H9 (cell line): ENCODE data around the gene PRORP. TPM values are rescaled to one million over a fixed set of nuclear protein-coding genes. Genes with fewer than 3 reads are reported as not detected.

Source experiments
- DNase-seq: peaks from one replicate; pipeline ENCODE4 v3.0.0-alpha.2; 2017
- H2AFZ ChIP-seq: one replicate; pipeline ENCODE4 v1.6.1; 2013; ENCODE audit warnings: mild to moderate bottlenecking, low read length, control low read depth, moderate library complexity
- H2AK5ac ChIP-seq: 2 replicates; pipeline ENCODE4 v1.6.1; 2013; ENCODE audit warnings: low read length, control low read depth, mixed read lengths; ENCODE audit not compliant: insufficient read length
- H2BK120ac ChIP-seq: one replicate; pipeline ENCODE4 v1.6.1; 2013; ENCODE audit warnings: low read depth, mild to moderate bottlenecking, low read length, control low read depth, inconsistent platforms; ENCODE audit not compliant: poor library complexity, severe bottlenecking
- H2BK12ac ChIP-seq: 2 replicates; pipeline ENCODE4 v1.6.1; 2013; ENCODE audit warnings: low read length, control low read depth, mixed read lengths, low read depth; ENCODE audit not compliant: insufficient read length
- H2BK15ac ChIP-seq: 2 replicates; pipeline ENCODE4 v1.6.1; 2013; ENCODE audit warnings: low read depth, low read length, control low read depth
- H2BK20ac ChIP-seq: one replicate; pipeline ENCODE4 v1.6.1; 2013; ENCODE audit warnings: low read depth, mild to moderate bottlenecking, low read length, control low read depth, inconsistent platforms; ENCODE audit not compliant: poor library complexity, severe bottlenecking
- H2BK5ac ChIP-seq: 2 replicates; pipeline ENCODE4 v1.6.1; 2013; ENCODE audit warnings: low read length, control low read depth, mixed read lengths; ENCODE audit not compliant: insufficient read length
- H3K14ac ChIP-seq: 2 replicates; pipeline ENCODE4 v1.6.1; 2013; ENCODE audit warnings: low read length, control low read depth; ENCODE audit not compliant: insufficient read depth
- H3K18ac ChIP-seq: 2 replicates; pipeline ENCODE4 v1.6.1; 2013; ENCODE audit warnings: low read depth, mild to moderate bottlenecking, mixed read lengths, low read length, control low read depth; ENCODE audit not compliant: insufficient read length
- H3K23ac ChIP-seq: 2 replicates; pipeline ENCODE4 v1.6.1; 2013; ENCODE audit warnings: low read length, control low read depth, mixed read lengths, low read depth; ENCODE audit not compliant: insufficient read length
- H3K23me2 ChIP-seq: 2 replicates; pipeline ENCODE4 v1.6.1; 2013; ENCODE audit warnings: low read depth, mild to moderate bottlenecking, mixed read lengths, low read length, control low read depth; ENCODE audit not compliant: insufficient read length, poor library complexity, severe bottlenecking
- H3K27ac ChIP-seq: 2 replicates; pipeline ENCODE4 v1.5.1; 2013; ENCODE audit warnings: low read length, control low read depth, mixed read lengths, low read depth; ENCODE audit not compliant: insufficient read length
- H3K27me3 ChIP-seq: 2 replicates; pipeline ENCODE4 v1.6.1; 2013; ENCODE audit warnings: low read length, control low read depth, inconsistent platforms; ENCODE audit not compliant: insufficient read depth
- H3K4ac ChIP-seq: 2 replicates; pipeline ENCODE4 v1.6.1; 2013; ENCODE audit warnings: low read depth, mild to moderate bottlenecking, control low read depth, inconsistent platforms, low read length, moderate library complexity
- H3K4me1 ChIP-seq: 2 replicates; pipeline ENCODE4 v1.6.1; 2013; ENCODE audit warnings: low read length, control low read depth, inconsistent platforms; ENCODE audit not compliant: insufficient read depth
- H3K4me2 ChIP-seq: 2 replicates; pipeline ENCODE4 v1.6.1; 2013; ENCODE audit warnings: low read length, control low read depth, mixed read lengths; ENCODE audit not compliant: insufficient read length, insufficient read depth
- H3K56ac ChIP-seq: 2 replicates; pipeline ENCODE4 v1.6.1; 2013; ENCODE audit warnings: low read depth, mild to moderate bottlenecking, mixed read lengths, low read length, control low read depth; ENCODE audit not compliant: insufficient read length
- H3K79me1 ChIP-seq: 2 replicates; pipeline ENCODE4 v1.6.1; 2013; ENCODE audit warnings: low read depth, mild to moderate bottlenecking, moderate library complexity, low read length, control low read depth, inconsistent platforms; ENCODE audit not compliant: insufficient read depth, poor library complexity, severe bottlenecking
- H3K79me2 ChIP-seq: 2 replicates; pipeline ENCODE4 v1.6.1; 2013; ENCODE audit warnings: low read length, control low read depth, inconsistent platforms; ENCODE audit not compliant: insufficient read depth
- H3K9ac ChIP-seq: 2 replicates; pipeline ENCODE4 v1.6.1; 2013; ENCODE audit warnings: low read length, control low read depth, mixed read lengths; ENCODE audit not compliant: insufficient read length; ENCODE audit errors: extremely low read depth
- H3K9me3 ChIP-seq: one replicate; pipeline ENCODE4 v1.6.1; 2013; ENCODE audit warnings: low read depth, low read length, inconsistent platforms; ENCODE audit not compliant: control insufficient read depth
- H3T11ph ChIP-seq: one replicate; pipeline ENCODE4 v1.6.1; 2013; ENCODE audit warnings: mild to moderate bottlenecking, low read length, control low read depth, inconsistent platforms
- H4K20me1 ChIP-seq: one replicate; pipeline ENCODE4 v1.6.1; 2013; ENCODE audit not compliant: control insufficient read depth, insufficient read length, insufficient read depth
- H4K5ac ChIP-seq: 2 replicates; pipeline ENCODE4 v1.6.1; 2013; ENCODE audit warnings: low read depth, mild to moderate bottlenecking, mixed read lengths, low read length, control low read depth; ENCODE audit not compliant: insufficient read length
- H4K8ac ChIP-seq: replicated peaks from 2 replicates; pipeline ENCODE4 v1.6.1; 2013; ENCODE audit warnings: low read length, control low read depth, mixed read lengths, low read depth; ENCODE audit not compliant: insufficient read length
- H4K91ac ChIP-seq: 2 replicates; pipeline ENCODE4 v1.6.1; 2013; ENCODE audit warnings: low read depth, mild to moderate bottlenecking, moderate library complexity, mixed read lengths, low read length, control low read depth; ENCODE audit not compliant: insufficient read length
- H3K27ac Mint-ChIP-seq, 3 experiments: 2 replicates in 2 of 3; 3 replicates in 1 of 3; pipeline ENCODE4 v1.8.0; 2020 to 2021; ENCODE audit warnings: mixed read lengths in 3 of 3, mild to moderate bottlenecking in 1 of 3, moderate library complexity in 1 of 3
- H3K27me3 Mint-ChIP-seq: 2 replicates; pipeline ENCODE4 v1.8.0; 2021; ENCODE audit warnings: low read depth, mild to moderate bottlenecking, moderate library complexity, mixed read lengths
- H3K36me3 Mint-ChIP-seq, 3 experiments: 2 replicates in 2 of 3; 3 replicates in 1 of 3; pipeline ENCODE4 v1.8.0; 2020 to 2021; ENCODE audit warnings: low read depth in 3 of 3, mixed read lengths in 3 of 3; ENCODE audit not compliant: insufficient read depth in 1 of 3
- H3K4me1 Mint-ChIP-seq, 2 experiments: 2 replicates each; pipeline ENCODE4 v1.8.0; 2020; ENCODE audit warnings: mixed read lengths in 2 of 2
- H3K4me3 Mint-ChIP-seq, 2 experiments: 2 replicates in 1 of 2; 3 replicates in 1 of 2; pipeline ENCODE4 v1.8.0; 2020 to 2021; ENCODE audit warnings: mild to moderate bottlenecking in 2 of 2, mixed read lengths in 2 of 2, moderate library complexity in 1 of 2
- H3K9me3 Mint-ChIP-seq, 2 experiments: 2 replicates in 1 of 2; 3 replicates in 1 of 2; pipeline ENCODE4 v1.8.0; 2020; ENCODE audit warnings: mild to moderate bottlenecking in 2 of 2, mixed read lengths in 2 of 2, moderate library complexity in 1 of 2
- WGBS: extraction: QIAGEN DNeasy Blood & Tissue Kit; methylation state at CpG from one replicate; pipeline ENCODE4 v1.1.7; 2013; ENCODE audit warnings: missing lambda C conversion rate, low lambda C conversion rate, mixed read lengths; ENCODE audit not compliant: insufficient read length; ENCODE audit errors: extremely low coverage; 5-methylcytosine and 5-hydroxymethylcytosine counted together
- total RNA-seq: library from RNA; stranded (reverse); gene quantifications from 2 replicates; pipeline ENCODE4 v1.2.1, GENCODE V29; 2021
- TF ChIP-seq, protein P1 (sequence below): fragments of 200-600 bp; sonication (generic); conservative IDR thresholded peaks from 3 replicates; pipeline ENCODE4 v1.8.0; 2021; ENCODE audit warnings: antibody characterized with exemption, mild to moderate bottlenecking

The PRORP gene
- total RNA-seq, 1 experiment from 2014 or later = 37.7 TPM

DNA sequence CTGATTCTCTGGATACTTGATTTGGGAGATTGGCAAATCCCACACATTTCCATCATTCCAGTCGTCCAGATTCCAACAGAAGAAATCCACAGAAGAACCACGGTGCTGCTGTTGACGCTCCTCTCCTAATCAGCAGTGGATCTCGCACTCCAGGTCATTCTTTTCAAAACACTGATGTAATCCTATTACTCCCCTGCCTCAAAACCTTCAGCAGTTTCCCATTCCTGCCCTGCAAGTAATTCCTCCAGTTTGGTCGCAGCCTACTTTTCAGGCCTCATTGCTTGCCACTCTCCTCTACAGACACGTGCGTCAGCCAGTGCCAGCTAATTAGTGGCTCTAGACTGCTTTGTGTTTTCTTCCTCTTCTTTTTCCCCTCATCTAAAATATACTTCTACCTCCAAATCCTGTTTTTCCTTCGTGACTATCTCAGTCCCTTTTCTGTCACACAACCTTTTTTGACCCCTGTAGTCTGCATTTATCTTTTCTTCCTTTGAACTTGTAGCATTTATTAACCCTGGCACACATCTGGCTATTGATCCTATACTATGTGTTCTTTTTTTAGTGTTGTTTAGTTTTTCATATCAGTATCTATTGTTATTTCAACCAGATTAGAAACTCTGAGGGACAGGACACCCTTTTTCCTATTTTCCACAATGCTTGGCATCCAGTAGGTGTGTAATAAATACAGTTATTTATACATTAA lies 36.8 kb downstream of the PRORP start:
- Mint-ChIP-seq H3K9me3 (no peaks in the 10 kb centered on the region), H3K36me3 (peaks cover 6 to 7% (median 6%) of the 10 kb centered on the region in 3 experiments; a peak in 6 of 7 replicates), H3K4me1 (peaks cover 0 to 8% of the 10 kb centered on the region in 2 experiments; a peak in 2 of 4 replicates), H3K4me3 (no peak overlapping the region), H3K27ac (peak overlapping the region in 2 of 3 experiments; percentile 3 to 9; a peak in 1 of 7 replicates), H3K27me3 (no peaks in the 10 kb centered on the region)
- H3K27ac ChIP-seq = no peak overlapping the region
- no peak overlapping the region for H3K4ac ChIP-seq
- TF ChIP-seq, protein P1, sequence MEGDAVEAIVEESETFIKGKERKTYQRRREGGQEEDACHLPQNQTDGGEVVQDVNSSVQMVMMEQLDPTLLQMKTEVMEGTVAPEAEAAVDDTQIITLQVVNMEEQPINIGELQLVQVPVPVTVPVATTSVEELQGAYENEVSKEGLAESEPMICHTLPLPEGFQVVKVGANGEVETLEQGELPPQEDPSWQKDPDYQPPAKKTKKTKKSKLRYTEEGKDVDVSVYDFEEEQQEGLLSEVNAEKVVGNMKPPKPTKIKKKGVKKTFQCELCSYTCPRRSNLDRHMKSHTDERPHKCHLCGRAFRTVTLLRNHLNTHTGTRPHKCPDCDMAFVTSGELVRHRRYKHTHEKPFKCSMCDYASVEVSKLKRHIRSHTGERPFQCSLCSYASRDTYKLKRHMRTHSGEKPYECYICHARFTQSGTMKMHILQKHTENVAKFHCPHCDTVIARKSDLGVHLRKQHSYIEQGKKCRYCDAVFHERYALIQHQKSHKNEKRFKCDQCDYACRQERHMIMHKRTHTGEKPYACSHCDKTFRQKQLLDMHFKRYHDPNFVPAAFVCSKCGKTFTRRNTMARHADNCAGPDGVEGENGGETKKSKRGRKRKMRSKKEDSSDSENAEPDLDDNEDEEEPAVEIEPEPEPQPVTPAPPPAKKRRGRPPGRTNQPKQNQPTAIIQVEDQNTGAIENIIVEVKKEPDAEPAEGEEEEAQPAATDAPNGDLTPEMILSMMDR = no peak
- no peak overlapping the region for H3K18ac ChIP-seq
- H2BK15ac ChIP-seq = no peak overlapping the region
- H3K27me3 ChIP-seq = no peaks in the 10 kb centered on the region
- no peak for DNase-seq
- H2BK20ac ChIP-seq = no peak overlapping the region
- WGBS = 100% methylated on average over 1 of the region's 8 CpGs
- no peak overlapping the region for H4K5ac ChIP-seq
- H3K56ac ChIP-seq = no peak overlapping the region
- no peak overlapping the region for H2BK120ac ChIP-seq
- no peak overlapping the region for H3K23ac ChIP-seq
- H3T11ph ChIP-seq = no peak overlapping the region
- no peaks in the 10 kb centered on the region for H4K20me1 ChIP-seq
- H2BK5ac ChIP-seq = no peak overlapping the region
- H2AFZ ChIP-seq = no peak overlapping the region
- H3K79me2 ChIP-seq = no peaks in the 10 kb centered on the region
- no peaks in the 10 kb centered on the region; the same call in 1 of the 2 replicates for H3K4me1 ChIP-seq
- H3K4me2 ChIP-seq = no peak overlapping the region
- H2BK12ac ChIP-seq = no peak overlapping the region
- H2AK5ac ChIP-seq = no peak overlapping the region
- H3K9me3 ChIP-seq = no peaks in the 10 kb centered on the region
- H3K23me2 ChIP-seq = no peaks in the 10 kb centered on the region
- no peak overlapping the region for H3K9ac ChIP-seq
- H4K91ac ChIP-seq = no peak overlapping the region
- no peak overlapping the region for H3K14ac ChIP-seq
- no peak overlapping the region for H4K8ac ChIP-seq
- no peaks in the 10 kb centered on the region for H3K79me1 ChIP-seq
